HG03558 (cell line): ENCODE measurements around the gene DCST2.
"Not testable (repeated sequence)": the region's sequence is repeated elsewhere in the genome, so short reads cannot be mapped to it uniquely, and the experiment has no call there.

Experiments
- ATAC-seq: cut with Tn5 transposase; IDR thresholded peaks from one replicate; pipeline ENCODE4 v1.9.1; 2021; ENCODE audit warnings: moderate number of reproducible peaks; ENCODE audit not compliant: unreplicated experiment; ENCODE audit errors: extremely low read depth

Gene DCST2

DNA sequence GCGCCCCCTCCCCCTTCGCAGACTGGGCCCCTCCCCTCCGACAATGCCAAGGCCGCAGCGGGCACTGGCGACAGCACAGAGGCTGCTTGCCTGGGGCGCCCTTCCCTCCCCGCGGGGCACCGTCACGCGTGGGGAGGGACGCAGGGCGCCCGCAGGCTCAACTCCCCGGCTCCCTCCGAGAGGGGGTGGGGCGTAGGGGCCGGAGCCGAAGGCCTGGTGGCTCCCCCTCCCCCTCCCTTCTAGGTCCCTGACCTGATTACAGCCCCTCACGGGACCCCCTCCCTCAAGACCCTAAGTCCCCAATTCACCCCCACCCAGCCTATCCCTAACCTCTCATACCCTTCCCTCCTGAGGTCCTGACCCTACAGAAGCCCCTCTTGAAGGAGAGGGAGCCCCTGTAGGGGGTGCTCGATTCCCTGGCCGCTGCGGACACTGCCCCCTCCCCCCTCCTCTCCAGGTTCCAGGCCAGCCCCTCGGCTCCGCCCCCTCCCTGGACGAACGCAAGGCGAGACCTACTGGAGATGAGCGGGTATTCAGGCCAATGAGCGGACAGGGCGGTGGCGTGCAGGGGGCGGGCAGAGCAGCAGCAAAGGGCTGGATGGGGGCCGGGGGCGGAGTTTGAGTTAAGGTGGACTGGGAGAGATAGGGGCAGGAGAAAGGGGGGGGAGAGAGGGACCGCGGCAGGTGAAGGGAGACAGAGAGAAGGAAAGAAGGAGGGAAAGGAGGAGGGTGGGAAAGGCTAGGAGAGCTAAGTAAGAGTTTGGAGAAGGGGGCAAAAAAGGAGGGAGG, 31.7 kb downstream of the DCST2 start:
- no peak for ATAC-seq

- ATAC-seq, result no peak
Measured at GRCh38 chr1:155001425-155001674, 32.2 kb downstream of the DCST2 start.

DNA sequence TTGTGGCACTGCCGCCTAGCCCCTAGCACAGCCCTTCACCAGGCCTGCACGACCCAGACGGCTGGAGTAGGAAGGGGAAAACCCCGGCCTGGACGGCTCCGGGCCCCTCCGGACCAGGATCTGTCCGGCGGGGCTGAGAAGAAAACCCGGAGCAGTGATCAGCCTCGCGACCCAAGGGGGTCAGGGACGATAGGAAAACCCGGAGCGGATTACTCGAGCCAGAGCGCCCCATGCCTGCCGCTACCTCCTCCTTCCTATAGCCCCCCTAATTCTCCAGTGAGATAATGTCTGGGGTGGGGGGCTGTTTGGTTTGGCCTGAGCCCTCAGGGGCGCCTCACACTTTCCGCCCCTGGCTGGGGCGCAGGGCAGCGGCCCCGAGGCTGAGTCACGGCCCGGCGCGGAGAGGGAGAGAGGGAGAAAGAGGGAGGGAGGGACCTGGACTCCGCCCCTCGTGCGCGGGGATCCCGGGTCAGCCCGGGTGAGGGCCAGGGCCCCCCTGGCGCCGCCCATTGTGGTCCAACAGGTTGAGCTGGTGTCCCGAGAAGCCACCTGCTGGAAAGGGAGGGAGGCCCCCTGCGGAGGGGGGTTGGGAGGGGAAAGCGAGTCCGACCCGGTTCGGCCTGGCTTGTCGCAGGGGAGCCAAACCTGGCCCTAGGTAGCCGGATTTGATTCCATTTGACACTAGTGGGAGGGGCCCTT, 32.7 kb downstream of the DCST2 start:
- peak; percentile 26 for ATAC-seq

- ATAC-seq, result no peak
Measured at GRCh38 chr1:155000411-155000725, 33.2 kb downstream of the DCST2 start.

DNA sequence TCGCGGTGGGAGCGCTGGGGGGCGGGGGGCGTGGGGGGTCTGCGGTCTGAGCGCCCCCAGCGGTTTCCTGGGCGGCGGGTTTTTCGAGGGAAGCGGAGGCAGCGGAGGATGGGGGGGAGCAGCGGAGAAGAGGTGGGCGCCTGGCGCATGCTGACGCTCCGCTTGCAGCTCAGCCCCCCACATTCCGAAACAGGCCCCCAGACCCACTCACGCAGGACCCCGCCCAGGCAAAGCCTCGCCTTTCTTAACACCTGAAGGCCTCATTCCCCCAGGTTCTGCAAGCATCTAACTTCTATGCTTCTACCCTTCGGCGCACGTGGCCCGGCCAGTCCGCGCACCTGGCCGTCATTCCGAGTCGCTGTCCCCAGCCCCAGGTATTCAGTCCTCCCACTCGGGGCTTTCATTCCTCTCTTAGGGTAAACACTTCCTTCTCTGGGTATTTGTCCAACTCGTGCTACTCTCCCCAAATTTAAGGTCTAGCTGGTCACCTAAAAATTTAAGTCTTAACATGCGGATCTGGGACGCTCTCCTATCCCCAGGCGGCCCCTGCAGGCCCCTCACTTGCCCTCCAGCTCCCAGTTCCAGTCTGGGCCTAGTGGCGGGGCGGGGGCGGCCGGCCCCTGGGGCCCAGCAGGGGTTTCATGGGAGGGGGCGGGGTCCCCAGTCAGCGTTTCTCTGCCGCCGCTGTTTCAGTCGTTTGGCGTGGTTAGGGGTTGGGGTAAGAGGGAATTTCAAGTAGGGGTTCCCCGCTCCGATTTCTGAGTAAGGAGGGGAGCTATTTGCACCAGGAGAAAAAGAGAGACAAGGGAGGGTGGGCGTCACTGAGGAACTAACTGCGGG, 33.8 kb downstream of the DCST2 start:
- ATAC-seq, result no peak

- no peak for ATAC-seq
Measured at GRCh38 chr1:154998818-154999570, 34.6 kb downstream of the DCST2 start.

DNA sequence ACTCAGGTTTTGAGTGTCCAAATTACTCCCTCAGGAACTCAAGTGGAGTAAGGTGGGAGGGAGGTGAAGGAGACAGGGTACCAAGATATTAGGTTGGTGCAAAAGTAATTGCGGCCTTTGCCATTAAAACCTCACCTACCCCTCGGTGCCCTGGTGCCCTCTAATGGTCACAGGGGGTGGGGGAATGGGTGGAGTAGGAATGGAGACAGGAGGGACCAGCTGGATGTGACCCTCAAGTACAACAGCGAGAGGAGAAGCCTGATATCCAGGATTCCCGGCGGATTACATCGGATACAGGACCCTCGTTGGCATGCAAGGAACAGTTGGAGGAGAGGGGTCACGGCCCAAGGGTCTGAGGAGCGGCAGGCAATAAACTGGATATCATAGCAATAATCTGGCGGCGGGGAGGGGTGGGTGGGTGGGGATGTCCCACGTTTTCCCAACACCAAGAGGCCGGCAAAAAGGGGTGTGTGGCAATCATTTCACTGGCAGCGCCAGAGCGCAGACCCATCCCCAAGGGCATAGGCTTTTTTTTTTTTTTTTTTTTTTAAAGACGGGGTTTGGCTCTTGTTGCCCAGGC, 35.3 kb downstream of the DCST2 start:
- ATAC-seq, result no peak

- no peak for ATAC-seq
Measured at GRCh38 chr1:154996966-154997701, 36.4 kb downstream of the DCST2 start.

GRCh38 chr1:154995301-154995983, 38.1 kb downstream of the DCST2 start:
- ATAC-seq, result not testable (repeated sequence)

GRCh38 chr1:154994591-154994990, 39.0 kb downstream of the DCST2 start:
- ATAC-seq, result no peak

DNA sequence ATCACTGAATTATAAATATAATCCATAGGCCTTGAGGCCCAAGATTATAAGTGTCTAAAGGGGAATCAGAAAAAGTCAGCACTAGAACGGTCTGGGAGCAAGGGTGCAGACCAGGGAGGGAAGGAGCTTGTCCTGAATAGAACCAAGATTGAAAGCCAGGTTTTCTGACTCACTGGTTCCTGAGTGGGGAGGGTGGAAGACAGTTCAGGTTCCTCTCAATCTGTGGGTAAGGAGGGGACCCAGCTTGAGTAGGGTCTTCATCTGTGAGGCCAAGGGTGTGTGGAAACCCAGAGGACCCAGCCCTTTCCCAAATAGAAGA, 39.4 kb downstream of the DCST2 start:
- ATAC-seq, result no peak

DNA sequence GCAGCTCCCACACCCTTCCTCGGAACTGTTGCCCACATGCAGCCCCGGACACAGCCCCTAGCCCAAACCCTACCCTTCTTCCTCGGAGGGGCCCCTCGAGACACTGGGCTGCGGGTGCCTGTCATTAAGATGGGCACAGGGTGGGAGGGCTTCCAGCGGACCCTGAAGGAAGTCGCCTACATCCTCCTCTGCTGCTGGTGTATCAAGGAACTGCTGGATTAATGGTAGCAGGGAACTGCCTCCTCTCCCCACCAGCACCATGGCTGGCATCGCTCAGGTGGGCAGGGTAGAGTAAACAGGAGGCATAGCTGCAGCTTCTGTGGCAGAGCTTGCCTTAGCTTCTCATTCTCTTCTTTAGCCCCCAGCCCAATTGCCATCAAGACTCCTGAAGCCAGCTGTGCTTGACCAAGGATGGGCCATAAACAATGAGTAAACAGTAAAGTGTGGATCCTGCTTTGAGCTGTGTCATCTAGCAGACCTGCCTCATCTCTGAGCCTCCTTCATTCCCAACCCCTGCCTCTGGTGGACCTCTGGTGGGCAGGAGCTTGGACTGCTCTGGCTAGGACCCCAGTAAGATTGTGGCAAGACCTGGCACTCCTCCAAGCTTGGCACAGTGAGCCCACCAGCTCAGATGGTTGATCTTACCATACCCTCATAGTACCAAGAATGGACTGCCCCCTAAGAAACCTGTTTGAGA, 39.9 kb downstream of the DCST2 start, which contains the start of gene LENEP:
Gene LENEP, plus strand, starts transcription at position 15 of the 697 bp plus-strand sequence. Its CDS starts 22 bp downstream, at position 37.
- ATAC-seq, result no peak

- no peak for ATAC-seq
Measured at GRCh38 chr1:154992721-154993571, 40.6 kb downstream of the DCST2 start.

DNA sequence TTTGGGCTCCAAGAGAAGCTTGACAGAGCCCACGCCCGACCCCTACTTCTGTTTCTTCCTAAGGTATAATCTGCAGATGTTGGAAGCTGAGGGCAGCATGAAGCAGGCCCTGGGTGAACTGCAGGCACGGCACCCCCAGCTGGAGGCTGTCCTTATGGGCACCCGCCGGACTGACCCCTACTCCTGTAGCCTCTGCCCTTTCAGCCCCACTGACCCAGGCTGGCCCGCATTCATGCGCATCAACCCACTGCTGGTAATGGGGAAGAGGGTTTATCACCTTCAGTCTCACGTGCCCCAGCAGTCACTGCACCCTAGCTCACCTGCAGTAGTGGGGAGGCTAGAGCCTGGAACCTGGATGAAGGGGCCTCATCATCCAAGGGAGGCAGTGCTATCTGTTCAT, 43.3 kb downstream of the DCST2 start:
- ATAC-seq, result no peak

- ATAC-seq, result no peak
Measured at GRCh38 chr1:154989195-154989860, 44.3 kb downstream of the DCST2 start.

GRCh38 chr1:154988058-154988954, 45.3 kb downstream of the DCST2 start:
- no peak for ATAC-seq
